ENCODE data around the gene FHL1. TPM values are rescaled to one million over a fixed set of nuclear protein-coding genes. Genes with fewer than 3 reads are reported as not detected.

Gene FHL1
- total and polyA plus RNA-seq, 2 donors (not counting 3 experiments of a cell fraction or from before 2014, with no cell fraction given): 50.6 to 59.4 TPM

DNA sequence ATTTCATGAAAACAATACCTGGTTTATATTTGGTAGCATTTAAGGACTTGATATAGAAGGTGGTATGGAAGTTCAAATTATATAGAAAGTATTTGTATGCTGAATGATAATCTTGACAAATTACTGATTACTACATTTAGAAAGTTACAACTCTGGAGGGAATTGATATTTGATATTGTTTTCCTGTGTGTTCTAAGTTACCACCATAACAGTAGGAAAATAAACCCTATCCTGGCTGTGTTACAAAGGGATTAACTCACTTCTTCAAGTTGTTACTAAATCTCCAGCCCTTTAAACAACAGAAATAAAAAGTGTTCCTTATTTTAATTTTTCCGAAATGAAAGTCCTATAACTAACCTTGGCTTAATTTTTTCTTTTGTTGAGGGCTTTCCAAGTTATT is 36.6 kb downstream of the FHL1 start:
- CTCF ChIA-PET: interaction anchor here (1.7 kb wide), 1 partner anchor 156 kb away, joined by 5 read pairs; no protein-coding TSS in a partner anchor

More for the DNA sequence above, 36.6 kb downstream of the FHL1 start:
- Histone ChIP-seq H3K4me2 (ENCODE audit: insufficient read depth, low read length) (no peak overlapping the region), H3K79me2 (ENCODE audit: control insufficient read depth, insufficient read depth, low read length) (no peaks in the 10 kb centered on the region), H3K27me3 (ENCODE audit: control insufficient read depth in 2 of 2, insufficient read depth in 2 of 2, low read length in 2 of 2) (no peaks in the 10 kb centered on the region), H3K4me1 (ENCODE audit: control insufficient read depth, extremely low read depth, insufficient read depth, low read length) (peaks cover 17% of the 10 kb centered on the region), H3K36me3 (ENCODE audit: control insufficient read depth in 2 of 2, extremely low read depth in 1 of 2, insufficient read depth in 2 of 2, low read length in 2 of 2) (no peaks in the 10 kb centered on the region), H4K20me1 (replicated peaks; ENCODE audit: control insufficient read depth, extremely low read depth, insufficient read depth, low read length) (no peaks in the 10 kb centered on the region), H3K27ac (ENCODE audit: insufficient read depth, low read depth, low read length) (no peak overlapping the region), H3K9me3 (replicated peaks; ENCODE audit: control insufficient read depth, insufficient read depth, low read length) (no peaks in the 10 kb centered on the region), H2AFZ (ENCODE audit: low read depth, low read length) (no peak overlapping the region), H3K4me3 (replicated peaks in 1 of 3; ENCODE audit: insufficient read depth in 1 of 3, low read depth in 1 of 3, low read length in 3 of 3) (no peak overlapping the region), H3K9ac (replicated peaks; ENCODE audit: extremely low read depth, insufficient read depth, low read length) (no peak overlapping the region), H3K9me1 (replicated peaks; ENCODE audit: control insufficient read depth, extremely low read depth, insufficient read depth, low read length) (no peaks in the 10 kb centered on the region)
- intact Hi-C loops (cut with micrococcal nuclease): loop anchor here (2.0 kb wide), 1 partner anchor 13 kb away; no protein-coding TSS in a partner anchor
- dilution Hi-C loops (cut with MboI; ENCODE audit: extremely low pct_ligation_motif_present, low sequenced_read_pairs): no loop called here
- DNase-seq (ENCODE audit: low read depth, low spot score): no peak
- BruUV-seq (replicated peaks): no TSS peak
- POLR2A ChIA-PET: no interaction called here
- FAIRE-seq: peak; percentile 38
- TF ChIP-seq, protein P1, sequence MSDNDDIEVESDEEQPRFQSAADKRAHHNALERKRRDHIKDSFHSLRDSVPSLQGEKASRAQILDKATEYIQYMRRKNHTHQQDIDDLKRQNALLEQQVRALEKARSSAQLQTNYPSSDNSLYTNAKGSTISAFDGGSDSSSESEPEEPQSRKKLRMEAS (IDR thresholded peaks at IDR 0.05; ENCODE audit: insufficient read depth, insufficient read length): no peak
- TF ChIP-seq, protein P2, sequence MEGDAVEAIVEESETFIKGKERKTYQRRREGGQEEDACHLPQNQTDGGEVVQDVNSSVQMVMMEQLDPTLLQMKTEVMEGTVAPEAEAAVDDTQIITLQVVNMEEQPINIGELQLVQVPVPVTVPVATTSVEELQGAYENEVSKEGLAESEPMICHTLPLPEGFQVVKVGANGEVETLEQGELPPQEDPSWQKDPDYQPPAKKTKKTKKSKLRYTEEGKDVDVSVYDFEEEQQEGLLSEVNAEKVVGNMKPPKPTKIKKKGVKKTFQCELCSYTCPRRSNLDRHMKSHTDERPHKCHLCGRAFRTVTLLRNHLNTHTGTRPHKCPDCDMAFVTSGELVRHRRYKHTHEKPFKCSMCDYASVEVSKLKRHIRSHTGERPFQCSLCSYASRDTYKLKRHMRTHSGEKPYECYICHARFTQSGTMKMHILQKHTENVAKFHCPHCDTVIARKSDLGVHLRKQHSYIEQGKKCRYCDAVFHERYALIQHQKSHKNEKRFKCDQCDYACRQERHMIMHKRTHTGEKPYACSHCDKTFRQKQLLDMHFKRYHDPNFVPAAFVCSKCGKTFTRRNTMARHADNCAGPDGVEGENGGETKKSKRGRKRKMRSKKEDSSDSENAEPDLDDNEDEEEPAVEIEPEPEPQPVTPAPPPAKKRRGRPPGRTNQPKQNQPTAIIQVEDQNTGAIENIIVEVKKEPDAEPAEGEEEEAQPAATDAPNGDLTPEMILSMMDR (IDR thresholded peaks at IDR 0.05; ENCODE audit: extremely low read depth in 1 of 2, insufficient read depth in 1 of 2, low read depth in 1 of 2, low read length in 2 of 2): no peak
- TF ChIP-seq FOS (IDR thresholded peaks at IDR 0.05; ENCODE audit: borderline replicate concordance, insufficient read depth, low read length) (no peak), JUN (IDR thresholded peaks at IDR 0.05; ENCODE audit: borderline replicate concordance, insufficient read depth, insufficient read length, low read depth) (no peak), MYC (IDR thresholded peaks at IDR 0.05; ENCODE audit: low read depth, low read length) (no peak), GATA2 (IDR thresholded peaks at IDR 0.05; ENCODE audit: insufficient read depth, insufficient read length, low read depth, low read length) (no peak), POLR2AphosphoS5 (IDR thresholded peaks at IDR 0.05; ENCODE audit: insufficient read depth, low read depth, low read length) (no peak), POLR2A (IDR thresholded peaks at IDR 0.05; ENCODE audit: low read depth, low read length) (no peak), EZH2 (IDR thresholded peaks at IDR 0.05; ENCODE audit: borderline replicate concordance, low read depth, low read length, severe bottlenecking) (no peak)
